NT2/D1 (cell line): Measurements from ENCODE around the gene IRF1.

Source experiments
- DNase-seq: peaks from one replicate; pipeline ENCODE4 v3.0.0-alpha.2; 2011; ENCODE audit warnings: low read depth, low spot score
- H3K27me3 ChIP-seq: 2 replicates; pipeline ENCODE4 v1.6.0; 2011; ENCODE audit warnings: mild to moderate bottlenecking; ENCODE audit not compliant: insufficient read length, insufficient read depth
- H3K36me3 ChIP-seq: 2 replicates; pipeline ENCODE4 v1.6.1; 2011; ENCODE audit warnings: mild to moderate bottlenecking, low read length, mixed read lengths; ENCODE audit not compliant: insufficient read depth, insufficient read length
- H3K4me1 ChIP-seq: 2 replicates; pipeline ENCODE4 v1.5.1; 2011; ENCODE audit not compliant: insufficient read depth, insufficient read length
- H3K4me3 ChIP-seq: 2 replicates; pipeline ENCODE4 v1.5.1; 2011; ENCODE audit warnings: low read depth; ENCODE audit not compliant: insufficient read length
- H3K9ac ChIP-seq: 2 replicates; pipeline ENCODE4 v1.6.0; 2011; ENCODE audit warnings: low read depth; ENCODE audit not compliant: insufficient read length
- H3K9me3 ChIP-seq: 2 replicates; pipeline ENCODE4 v1.5.1; 2011; ENCODE audit warnings: mild to moderate bottlenecking, low read length; ENCODE audit not compliant: insufficient read depth
- SUZ12 ChIP-seq: IDR thresholded peaks from 2 replicates; pipeline ENCODE4 v1.6.1; 2011; ENCODE audit not compliant: insufficient read length, insufficient read depth; ENCODE audit errors: extremely low read depth
- YY1 ChIP-seq: IDR thresholded peaks from 2 replicates; pipeline ENCODE4 v1.6.1; 2011; ENCODE audit not compliant: insufficient read length, insufficient read depth
- ZNF274 ChIP-seq: IDR thresholded peaks from 2 replicates; pipeline ENCODE4 v1.6.1; 2011; ENCODE audit warnings: mild to moderate bottlenecking, low read depth, low read length

Gene IRF1

DNA sequence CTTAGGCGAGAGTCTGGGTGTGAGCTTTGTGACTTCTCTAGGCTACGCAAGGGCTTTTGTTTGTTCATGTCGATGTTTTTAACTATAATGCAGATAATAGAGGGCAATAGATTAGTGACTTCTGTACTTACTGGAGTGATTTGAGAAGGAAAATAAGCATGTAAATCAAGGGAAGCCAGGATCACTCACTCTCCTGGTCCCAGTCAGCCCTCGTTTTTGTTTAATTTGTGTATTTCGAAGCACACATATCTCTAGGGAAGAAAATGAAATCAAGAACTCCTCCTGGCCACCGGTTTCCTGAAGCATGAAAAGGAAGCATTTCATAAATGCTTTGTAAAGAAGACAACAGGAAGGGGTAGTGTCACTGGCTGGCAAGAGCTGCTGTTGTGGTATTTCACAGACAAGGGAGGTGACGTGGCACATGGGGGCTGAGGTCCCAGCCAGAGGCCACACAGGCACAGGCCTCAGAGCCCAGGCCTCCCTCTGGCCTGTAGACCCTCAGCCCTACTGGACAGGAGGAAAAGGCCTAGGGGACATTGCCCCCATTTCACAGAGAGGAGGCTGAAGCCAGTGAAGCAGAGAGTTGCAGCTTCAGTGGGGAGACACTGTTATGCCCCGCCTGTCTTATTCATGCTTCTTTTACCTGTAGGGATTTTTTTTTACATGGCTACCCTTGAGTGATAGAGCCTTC is 34.1 kb downstream of the IRF1 start:
- Histone ChIP-seq H3K27me3 (no peaks in the 10 kb centered on the region), H3K9ac (no peak overlapping the region), H3K36me3 (no peaks in the 10 kb centered on the region), H3K4me3 (no peak overlapping the region), H3K4me1 (peaks cover 2% of the 10 kb centered on the region), H3K9me3 (no peaks in the 10 kb centered on the region)
- DNase-seq = no peak
- TF ChIP-seq SUZ12 (no peak), YY1 (no peak), ZNF274 (no peak)

DNA sequence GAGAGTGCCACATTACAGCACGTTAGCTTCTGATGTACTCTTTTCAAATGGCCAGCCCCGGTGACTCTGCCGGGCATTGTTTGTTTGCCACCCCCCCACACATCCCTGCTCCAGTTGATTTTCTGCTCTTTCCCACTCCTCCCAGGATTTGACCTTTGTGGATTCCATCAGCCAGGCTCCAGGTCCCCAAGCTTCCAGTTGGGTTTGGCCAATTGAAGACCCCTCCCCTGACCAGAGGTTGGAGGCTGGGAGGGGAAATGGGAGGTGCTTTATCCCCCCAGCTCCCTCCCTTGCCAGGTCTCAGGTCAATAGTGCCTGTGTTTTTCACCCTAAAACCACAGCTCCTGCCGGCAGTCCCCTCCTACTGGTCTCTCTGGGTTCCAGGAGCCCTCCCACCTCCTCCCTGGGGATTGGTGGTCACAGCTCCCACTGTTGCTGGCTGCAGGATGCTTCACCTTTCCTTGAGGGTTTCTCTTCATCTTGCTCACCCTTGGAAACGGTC is 34.9 kb downstream of the IRF1 start:
- DNase-seq = no peak
- Histone ChIP-seq H3K36me3 (no peaks in the 10 kb centered on the region), H3K9ac (no peak overlapping the region), H3K4me1 (peaks cover 2% of the 10 kb centered on the region), H3K9me3 (no peaks in the 10 kb centered on the region), H3K27me3 (no peaks in the 10 kb centered on the region), H3K4me3 (no peak overlapping the region)
- TF ChIP-seq YY1 = no peak
- no peak for TF ChIP-seq ZNF274
- TF ChIP-seq SUZ12 = no peak

DNA sequence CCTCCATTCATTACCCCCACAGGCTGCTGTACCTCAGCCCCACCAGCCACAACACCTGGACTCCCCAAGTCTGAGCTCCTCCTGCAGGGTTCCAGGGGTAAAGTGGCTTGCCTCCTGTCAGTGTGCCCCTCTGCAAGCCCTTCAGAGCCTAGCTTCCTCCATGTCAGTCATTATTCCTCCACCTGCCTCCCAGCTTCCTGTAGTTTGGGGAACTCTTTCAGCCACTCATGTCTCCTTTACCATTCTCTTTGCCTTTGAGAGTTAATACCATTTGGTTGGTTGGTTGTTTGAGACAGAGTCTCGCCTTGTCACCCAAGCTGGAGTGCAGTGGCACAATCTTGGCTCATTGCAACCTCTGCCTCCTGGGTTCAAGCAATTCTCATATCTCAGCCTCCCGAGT is 36.2 kb downstream of the IRF1 start:
- Histone ChIP-seq H3K36me3 (no peaks in the 10 kb centered on the region), H3K4me3 (no peak overlapping the region), H3K4me1 (peaks cover 2% of the 10 kb centered on the region), H3K9ac (no peak overlapping the region), H3K9me3 (no peaks in the 10 kb centered on the region), H3K27me3 (no peaks in the 10 kb centered on the region)
- no peak for DNase-seq
- no peak for TF ChIP-seq SUZ12
- TF ChIP-seq ZNF274 = no peak

DNA sequence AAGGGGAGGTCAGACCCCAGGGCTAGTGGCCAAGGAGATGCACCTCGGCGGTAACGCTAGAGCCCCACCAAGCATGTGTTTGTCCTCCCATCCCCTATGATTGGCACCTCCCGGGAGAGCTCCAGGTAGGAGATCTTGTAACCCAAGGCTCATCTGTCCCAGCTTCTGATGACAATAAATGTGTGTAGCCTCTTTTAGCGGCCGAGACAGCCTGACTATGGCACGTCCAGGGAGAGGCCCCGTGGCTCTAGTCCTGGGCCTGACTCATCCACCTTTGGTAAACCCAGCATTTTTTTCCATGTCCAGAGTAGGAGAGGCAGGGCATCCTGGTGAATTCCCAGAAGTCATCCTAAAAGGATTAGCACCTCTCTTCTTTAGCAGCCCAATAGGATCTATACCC is 39.2 kb downstream of the IRF1 start:
- DNase-seq = no peak
- no peaks in the 10 kb centered on the region for H3K27me3 ChIP-seq
- TF ChIP-seq SUZ12 (no peak), ZNF274 (no peak), YY1 (no peak)
- no peak overlapping the region for H3K4me3 ChIP-seq
- H3K9me3 ChIP-seq = no peaks in the 10 kb centered on the region
- H3K4me1 ChIP-seq = no peaks in the 10 kb centered on the region
- no peak overlapping the region for H3K9ac ChIP-seq
- no peaks in the 10 kb centered on the region for H3K36me3 ChIP-seq

DNA sequence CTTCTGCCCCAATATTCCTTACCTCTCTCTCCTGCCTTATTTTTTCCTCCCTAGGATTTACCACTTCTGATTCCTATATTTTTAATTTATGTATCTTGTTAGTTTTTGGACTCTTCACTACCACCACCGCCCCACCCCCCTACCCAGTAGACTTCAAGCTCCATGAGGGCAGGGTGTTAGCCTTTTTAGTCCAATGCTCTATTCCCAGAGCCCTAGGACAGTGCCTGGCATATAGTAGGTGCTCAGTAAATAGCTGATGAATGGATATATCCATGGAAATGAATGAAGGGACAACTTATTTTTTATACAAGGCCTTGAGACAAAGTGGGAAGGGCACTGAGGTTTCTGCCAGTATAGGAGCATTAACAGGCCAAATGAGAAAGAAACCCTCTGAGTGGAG is 41.5 kb downstream of the IRF1 start:
- Histone ChIP-seq H3K4me1 (peaks cover 4% of the 10 kb centered on the region), H3K4me3 (no peak overlapping the region), H3K9me3 (no peaks in the 10 kb centered on the region), H3K27me3 (no peaks in the 10 kb centered on the region), H3K36me3 (no peaks in the 10 kb centered on the region), H3K9ac (no peak overlapping the region)
- no peak for DNase-seq
- no peak for TF ChIP-seq ZNF274
- TF ChIP-seq SUZ12 = no peak
- no peak for TF ChIP-seq YY1

DNA sequence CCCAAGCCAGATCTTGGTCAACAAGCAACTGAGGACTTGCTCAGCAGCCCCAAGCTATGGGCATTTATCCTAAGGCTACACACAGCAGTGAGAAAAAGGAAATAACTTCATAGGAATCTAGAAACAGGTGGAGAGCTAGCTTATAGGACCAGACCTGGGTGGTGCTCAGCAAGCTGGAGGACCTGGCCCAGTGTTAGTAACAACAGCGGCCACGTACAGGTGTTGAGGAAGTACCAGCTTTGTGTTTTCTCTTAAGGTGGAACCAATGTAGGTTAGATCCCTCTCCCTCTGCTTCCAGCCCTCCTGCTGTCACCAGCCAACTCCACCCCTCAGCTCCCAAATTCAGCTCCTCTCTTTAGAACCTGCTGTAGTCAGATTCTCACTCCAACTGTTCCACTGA is 43.4 kb downstream of the IRF1 start:
- Histone ChIP-seq H3K27me3 (no peaks in the 10 kb centered on the region), H3K9ac (no peak overlapping the region), H3K36me3 (no peaks in the 10 kb centered on the region), H3K4me1 (peaks cover 4% of the 10 kb centered on the region), H3K9me3 (no peaks in the 10 kb centered on the region), H3K4me3 (no peak overlapping the region)
- DNase-seq = no peak
- no peak for TF ChIP-seq ZNF274

DNA sequence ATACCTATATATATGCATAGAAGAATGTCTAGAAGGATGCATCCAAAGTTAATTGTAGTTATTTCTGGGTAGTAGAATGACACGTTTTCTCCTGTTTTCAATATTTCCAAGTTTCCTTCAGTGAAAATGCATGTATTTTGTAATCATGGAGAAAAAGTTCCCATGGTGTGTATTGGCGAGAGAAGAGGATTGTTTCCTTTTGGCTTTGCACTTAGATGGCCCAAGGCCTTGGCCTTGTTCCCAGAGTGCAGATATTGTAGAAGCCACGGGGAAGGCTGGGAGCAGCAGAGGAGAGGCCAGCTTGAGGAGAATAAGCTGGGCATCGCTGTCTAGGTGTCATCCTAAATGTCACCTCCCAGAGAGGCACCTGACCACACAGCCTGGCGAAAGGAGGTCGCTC is 44.0 kb downstream of the IRF1 start:
- Histone ChIP-seq H3K9me3 (no peaks in the 10 kb centered on the region), H3K4me3 (no peak overlapping the region), H3K27me3 (no peaks in the 10 kb centered on the region), H3K36me3 (no peaks in the 10 kb centered on the region), H3K4me1 (peaks cover 4% of the 10 kb centered on the region), H3K9ac (no peak overlapping the region)
- no peak for TF ChIP-seq ZNF274
- no peak for TF ChIP-seq YY1
- TF ChIP-seq SUZ12 = no peak
- DNase-seq = no peak
